ENCODE measurements around the gene TBC1D8. TPM values are rescaled to one million over a fixed set of nuclear protein-coding genes. Genes with fewer than 3 reads are reported as not detected.

TBC1D8 gene
- total RNA-seq, 1 experiment from 2014 or later = 139 TPM

DNA sequence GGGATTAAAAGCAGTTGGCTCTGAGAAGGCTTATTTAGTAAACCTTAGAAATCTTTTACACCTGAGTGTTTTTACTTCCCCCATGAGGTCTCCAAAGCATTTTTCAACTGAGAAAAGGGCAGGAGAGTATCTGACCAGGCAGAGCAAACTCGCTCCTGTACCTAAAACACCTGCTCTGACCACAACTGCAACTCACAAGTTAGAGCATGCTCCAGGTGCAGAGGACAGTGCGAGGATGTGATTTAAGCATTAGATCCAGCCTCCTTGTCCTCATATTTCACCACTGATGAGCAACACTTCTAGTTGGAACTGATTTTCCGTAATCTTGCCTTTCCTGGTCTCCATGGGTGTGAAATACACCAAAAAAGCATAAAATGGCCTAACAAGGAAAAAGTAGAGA lies 34.5 kb upstream of the TBC1D8 start:
- Histone ChIP-seq H3K4me3 (ENCODE audit: low read depth in 2 of 2, low read length in 2 of 2) (no peak overlapping the region), H3K27ac (ENCODE audit: low read length) (no peak overlapping the region), H3K36me3 (ENCODE audit: control insufficient read depth, insufficient read depth, low read length) (no peaks in the 10 kb centered on the region), H3K9me3 (ENCODE audit: control insufficient read depth, insufficient read depth, low read depth, low read length) (no peaks in the 10 kb centered on the region), H3K4me1 (ENCODE audit: control insufficient read depth, insufficient read depth, low read length) (no peaks in the 10 kb centered on the region), H3K27me3 (ENCODE audit: control insufficient read depth, insufficient read depth, low read length) (no peaks in the 10 kb centered on the region)
- ChIA-PET CTCF (no interaction called here), POLR2A (no interaction called here)
- no peak for TF ChIP-seq POLR2AphosphoS5 (IDR thresholded peaks at IDR 0.05; ENCODE audit: low read depth, low read length)
- TF ChIP-seq, protein P1, sequence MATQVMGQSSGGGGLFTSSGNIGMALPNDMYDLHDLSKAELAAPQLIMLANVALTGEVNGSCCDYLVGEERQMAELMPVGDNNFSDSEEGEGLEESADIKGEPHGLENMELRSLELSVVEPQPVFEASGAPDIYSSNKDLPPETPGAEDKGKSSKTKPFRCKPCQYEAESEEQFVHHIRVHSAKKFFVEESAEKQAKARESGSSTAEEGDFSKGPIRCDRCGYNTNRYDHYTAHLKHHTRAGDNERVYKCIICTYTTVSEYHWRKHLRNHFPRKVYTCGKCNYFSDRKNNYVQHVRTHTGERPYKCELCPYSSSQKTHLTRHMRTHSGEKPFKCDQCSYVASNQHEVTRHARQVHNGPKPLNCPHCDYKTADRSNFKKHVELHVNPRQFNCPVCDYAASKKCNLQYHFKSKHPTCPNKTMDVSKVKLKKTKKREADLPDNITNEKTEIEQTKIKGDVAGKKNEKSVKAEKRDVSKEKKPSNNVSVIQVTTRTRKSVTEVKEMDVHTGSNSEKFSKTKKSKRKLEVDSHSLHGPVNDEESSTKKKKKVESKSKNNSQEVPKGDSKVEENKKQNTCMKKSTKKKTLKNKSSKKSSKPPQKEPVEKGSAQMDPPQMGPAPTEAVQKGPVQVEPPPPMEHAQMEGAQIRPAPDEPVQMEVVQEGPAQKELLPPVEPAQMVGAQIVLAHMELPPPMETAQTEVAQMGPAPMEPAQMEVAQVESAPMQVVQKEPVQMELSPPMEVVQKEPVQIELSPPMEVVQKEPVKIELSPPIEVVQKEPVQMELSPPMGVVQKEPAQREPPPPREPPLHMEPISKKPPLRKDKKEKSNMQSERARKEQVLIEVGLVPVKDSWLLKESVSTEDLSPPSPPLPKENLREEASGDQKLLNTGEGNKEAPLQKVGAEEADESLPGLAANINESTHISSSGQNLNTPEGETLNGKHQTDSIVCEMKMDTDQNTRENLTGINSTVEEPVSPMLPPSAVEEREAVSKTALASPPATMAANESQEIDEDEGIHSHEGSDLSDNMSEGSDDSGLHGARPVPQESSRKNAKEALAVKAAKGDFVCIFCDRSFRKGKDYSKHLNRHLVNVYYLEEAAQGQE (IDR thresholded peaks at IDR 0.05; ENCODE audit: insufficient read depth in 1 of 2, low read depth in 2 of 2, low read length in 1 of 2) = no peak
- no peak for DNase-seq (ENCODE audit: low read depth, low spot score)
- in situ Hi-C loops (cut with HindIII; ENCODE audit: low pct_unique_long_range_greater_than_20kb, low sequenced_read_pairs) = no loop called here
- ATAC-seq = no peak
- intact Hi-C loops (cut with micrococcal nuclease; ENCODE audit: unreplicated experiment) = no loop called here
- no TSS peak for BruUV-seq (replicated peaks)

DNA sequence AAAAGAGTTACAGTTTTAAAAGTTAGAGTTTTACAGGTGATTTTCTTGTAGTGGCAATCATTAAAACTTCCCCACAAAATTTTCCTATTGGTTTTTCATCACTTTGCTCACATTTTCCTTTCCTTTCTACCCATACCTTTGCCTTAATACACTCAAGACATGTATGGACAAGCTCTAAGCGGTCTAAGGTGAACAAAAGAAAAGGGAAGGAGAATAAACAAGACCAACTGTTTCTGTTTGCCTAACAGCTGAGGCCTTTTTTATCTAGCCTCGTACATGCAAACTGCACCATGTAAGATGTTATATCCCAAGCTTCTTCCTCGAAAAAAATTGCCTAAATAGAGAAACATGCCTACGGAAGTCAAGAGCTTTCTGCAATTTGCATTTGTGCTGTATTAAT lies 33.9 kb upstream of the TBC1D8 start:
- H3K9me3 ChIP-seq (ENCODE audit: control insufficient read depth, insufficient read depth, low read depth, low read length) = no peaks in the 10 kb centered on the region
- ATAC-seq (no peak), DNase-seq (ENCODE audit: low read depth, low spot score) (no peak)
- no peak overlapping the region for H3K27ac ChIP-seq (ENCODE audit: low read length)
- H3K36me3 ChIP-seq (ENCODE audit: control insufficient read depth, insufficient read depth, low read length) = no peaks in the 10 kb centered on the region
- CTCF ChIA-PET = no interaction called here
- no peak for TF ChIP-seq POLR2AphosphoS5 (IDR thresholded peaks at IDR 0.05; ENCODE audit: low read depth, low read length)
- no peak for TF ChIP-seq TCF7L2 (IDR thresholded peaks at IDR 0.05; ENCODE audit: low read depth, low read length)
- TF ChIP-seq, protein P1 (IDR thresholded peaks at IDR 0.05; ENCODE audit: insufficient read depth in 1 of 2, low read depth in 2 of 2, low read length in 1 of 2) = no peak
- TF ChIP-seq SIN3A (IDR thresholded peaks at IDR 0.05; ENCODE audit: borderline replicate concordance, insufficient read depth, low read depth, low read length) = no peak
- TF ChIP-seq, protein P2, sequence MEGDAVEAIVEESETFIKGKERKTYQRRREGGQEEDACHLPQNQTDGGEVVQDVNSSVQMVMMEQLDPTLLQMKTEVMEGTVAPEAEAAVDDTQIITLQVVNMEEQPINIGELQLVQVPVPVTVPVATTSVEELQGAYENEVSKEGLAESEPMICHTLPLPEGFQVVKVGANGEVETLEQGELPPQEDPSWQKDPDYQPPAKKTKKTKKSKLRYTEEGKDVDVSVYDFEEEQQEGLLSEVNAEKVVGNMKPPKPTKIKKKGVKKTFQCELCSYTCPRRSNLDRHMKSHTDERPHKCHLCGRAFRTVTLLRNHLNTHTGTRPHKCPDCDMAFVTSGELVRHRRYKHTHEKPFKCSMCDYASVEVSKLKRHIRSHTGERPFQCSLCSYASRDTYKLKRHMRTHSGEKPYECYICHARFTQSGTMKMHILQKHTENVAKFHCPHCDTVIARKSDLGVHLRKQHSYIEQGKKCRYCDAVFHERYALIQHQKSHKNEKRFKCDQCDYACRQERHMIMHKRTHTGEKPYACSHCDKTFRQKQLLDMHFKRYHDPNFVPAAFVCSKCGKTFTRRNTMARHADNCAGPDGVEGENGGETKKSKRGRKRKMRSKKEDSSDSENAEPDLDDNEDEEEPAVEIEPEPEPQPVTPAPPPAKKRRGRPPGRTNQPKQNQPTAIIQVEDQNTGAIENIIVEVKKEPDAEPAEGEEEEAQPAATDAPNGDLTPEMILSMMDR (IDR thresholded peaks at IDR 0.05) = no peak
- intact Hi-C loops (cut with micrococcal nuclease; ENCODE audit: unreplicated experiment) (no loop called here), in situ Hi-C loops (cut with HindIII; ENCODE audit: low pct_unique_long_range_greater_than_20kb, low sequenced_read_pairs) (no loop called here)
- no peaks in the 10 kb centered on the region for H3K4me1 ChIP-seq (ENCODE audit: control insufficient read depth, insufficient read depth, low read length)
- no TSS peak for BruUV-seq (replicated peaks)
- H3K4me3 ChIP-seq (ENCODE audit: low read depth in 2 of 2, low read length in 2 of 2) = no peak overlapping the region
- POLR2A ChIA-PET = no interaction called here
- H3K27me3 ChIP-seq (ENCODE audit: control insufficient read depth, insufficient read depth, low read length) = no peaks in the 10 kb centered on the region

Data from Panc1 (cell line).